ENCODE measurements around the gene SMARCC2.
A peak's percentile ranks its signal among the peaks of the same experiment; 100 is the strongest.

SMARCC2 gene

DNA sequence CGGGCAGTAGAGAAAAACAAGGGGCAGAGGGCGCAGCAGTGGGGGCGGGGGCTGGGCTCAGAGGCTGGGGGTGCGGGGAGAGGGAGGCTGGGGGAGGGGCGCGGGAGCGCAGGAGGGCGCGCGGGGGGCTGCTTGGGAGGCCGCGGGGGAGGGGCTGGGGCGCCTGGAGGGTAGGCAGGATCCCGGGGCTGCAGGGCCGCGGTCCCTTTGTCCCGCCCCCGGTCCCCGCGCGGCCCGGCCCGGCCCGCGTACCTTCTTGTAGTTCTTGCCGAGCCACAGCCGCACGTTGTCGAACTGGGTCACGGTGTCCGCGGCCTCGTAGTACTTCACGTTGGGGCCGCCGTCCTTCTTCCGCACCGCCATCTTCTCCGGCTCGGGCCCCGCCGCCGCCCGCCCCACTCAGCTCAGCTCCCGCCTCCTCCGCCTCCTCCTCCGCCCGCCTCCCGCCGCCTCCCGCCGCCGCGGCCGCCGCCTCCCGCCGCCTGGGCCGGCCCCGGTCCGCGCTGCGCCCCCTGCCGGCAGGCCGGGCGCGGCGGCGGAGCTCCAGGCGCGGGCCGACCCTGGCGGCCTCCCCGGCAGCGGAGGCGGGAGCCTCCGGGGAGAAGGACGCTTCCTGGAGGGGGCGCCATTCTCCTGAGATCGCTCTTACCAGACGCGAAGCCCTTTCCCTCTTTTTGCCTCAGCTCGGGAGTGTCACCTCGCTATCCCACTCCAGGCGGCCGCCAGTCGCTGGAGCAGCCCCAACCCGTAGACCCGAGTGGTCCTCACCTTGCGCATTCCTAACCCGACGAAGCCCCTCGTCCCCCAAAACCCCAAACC lies at the start of gene SMARCC2:
SMARCC2 (minus strand) TSS at position 385 of the 819 bp plus-strand sequence; CDS start at position 363, 22 bp downstream.
- peak; percentile 64 to 67 for DNase-seq (ENCODE audit: low read depth in 2 of 2)

DNA sequence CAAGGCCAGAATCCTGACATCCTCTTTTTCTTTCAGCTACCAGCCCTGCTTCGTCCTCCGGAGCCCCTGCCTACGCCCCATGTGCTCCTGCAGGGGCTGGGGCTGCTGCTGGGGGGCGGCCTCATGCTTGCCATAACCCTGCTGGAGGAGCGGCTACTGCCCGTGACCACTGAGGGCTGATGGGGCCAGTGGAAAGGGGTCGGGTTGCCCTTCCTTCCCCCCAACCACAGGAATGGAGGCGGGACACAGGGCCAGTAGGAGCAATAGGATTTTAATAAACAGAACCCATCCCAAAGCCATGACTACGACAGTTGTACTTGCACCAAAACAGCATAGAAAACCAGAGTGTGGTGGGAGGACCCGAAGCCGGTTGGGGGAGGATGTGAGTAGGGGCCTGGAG lies 48.3 kb upstream of the SMARCC2 start:
- no peak for DNase-seq (ENCODE audit: low read depth in 2 of 2)

DNA sequence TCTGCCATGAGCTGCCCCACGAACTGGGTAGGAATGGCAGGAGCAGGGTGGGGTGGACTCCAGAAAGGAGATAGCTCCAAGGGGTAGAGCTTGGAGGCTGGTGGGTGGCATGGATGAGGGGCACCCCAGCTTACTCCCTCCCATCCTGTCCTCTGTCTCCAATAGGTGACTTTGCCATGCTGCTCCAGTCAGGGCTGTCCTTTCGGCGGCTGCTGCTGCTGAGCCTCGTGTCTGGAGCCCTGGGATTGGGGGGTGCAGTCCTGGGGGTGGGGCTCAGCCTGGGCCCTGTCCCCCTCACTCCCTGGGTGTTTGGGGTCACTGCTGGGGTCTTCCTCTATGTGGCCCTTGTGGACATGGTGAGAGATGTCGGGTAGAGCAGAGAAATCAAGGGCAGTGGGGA lies 47.7 kb upstream of the SMARCC2 start:
- DNase-seq (ENCODE audit: low read depth in 2 of 2) = no peak

DNA sequence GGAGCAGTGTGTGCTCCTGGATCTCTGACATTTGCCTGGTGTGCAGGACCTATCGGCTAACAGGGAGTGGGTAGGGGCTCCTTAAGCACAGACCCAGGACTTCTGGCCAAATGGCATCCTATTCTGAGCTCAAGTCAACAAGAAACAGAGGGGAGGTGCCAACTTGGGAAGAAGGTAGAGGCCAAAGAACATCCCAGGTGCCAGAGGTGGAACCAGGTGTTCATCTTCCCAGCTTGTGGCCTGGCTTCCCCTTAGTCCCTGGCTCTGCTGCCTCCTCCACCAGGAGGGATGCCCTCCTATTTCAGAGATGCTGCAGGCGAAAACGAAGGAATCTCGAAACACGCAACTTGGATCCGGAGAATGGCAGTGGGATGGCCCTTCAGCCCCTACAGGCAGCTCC lies 46.8 kb upstream of the SMARCC2 start:
- DNase-seq (ENCODE audit: low read depth in 2 of 2) = no peak

DNA sequence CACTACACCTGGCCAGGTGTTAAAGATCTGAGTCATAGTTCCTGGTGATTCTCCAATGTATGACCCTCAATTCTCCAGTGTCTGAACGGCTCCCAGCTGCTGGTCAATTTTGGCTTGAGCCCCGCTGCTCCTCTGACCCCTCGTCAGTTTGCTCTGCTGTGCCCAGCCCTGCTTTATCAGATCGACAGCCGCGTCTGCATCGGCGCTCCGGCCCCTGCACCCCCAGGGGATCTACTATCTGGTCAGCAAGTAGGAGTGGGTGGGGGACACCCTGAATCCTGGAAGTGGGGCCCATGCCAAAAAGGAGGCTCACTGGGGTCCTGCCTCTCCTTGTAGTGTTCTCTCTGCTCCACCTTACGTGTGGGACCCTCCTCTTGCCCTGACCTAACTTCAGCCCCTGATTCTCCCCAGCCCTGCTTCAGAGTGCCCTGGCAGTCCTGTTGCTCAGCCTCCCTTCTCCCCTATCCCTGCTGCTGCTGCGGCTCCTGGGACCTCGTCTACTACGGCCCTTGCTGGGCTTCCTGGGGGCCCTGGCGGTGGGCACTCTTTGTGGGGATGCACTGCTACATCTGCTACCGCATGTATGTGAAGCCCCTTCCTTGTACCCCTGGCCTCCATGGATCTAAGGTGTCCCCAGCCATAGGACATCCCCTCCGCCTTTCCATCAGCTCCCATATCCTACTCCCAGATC lies 45.6 kb upstream of the SMARCC2 start:
- DNase-seq (ENCODE audit: low read depth in 2 of 2) = no peak

DNA sequence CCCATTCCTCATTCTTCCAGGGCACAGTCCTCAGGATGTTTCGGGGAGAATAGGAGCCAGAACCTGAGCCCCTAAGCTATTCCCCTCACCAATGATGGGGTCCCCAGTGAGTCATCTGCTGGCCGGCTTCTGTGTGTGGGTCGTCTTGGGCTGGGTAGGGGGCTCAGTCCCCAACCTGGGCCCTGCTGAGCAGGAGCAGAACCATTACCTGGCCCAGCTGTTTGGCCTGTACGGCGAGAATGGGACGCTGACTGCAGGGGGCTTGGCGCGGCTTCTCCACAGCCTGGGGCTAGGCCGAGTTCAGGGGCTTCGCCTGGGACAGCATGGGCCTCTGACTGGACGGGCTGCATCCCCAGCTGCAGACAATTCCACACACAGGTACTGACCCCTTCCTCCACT lies 41.9 kb upstream of the SMARCC2 start:
- no peak for DNase-seq (ENCODE audit: low read depth in 2 of 2)

DNA sequence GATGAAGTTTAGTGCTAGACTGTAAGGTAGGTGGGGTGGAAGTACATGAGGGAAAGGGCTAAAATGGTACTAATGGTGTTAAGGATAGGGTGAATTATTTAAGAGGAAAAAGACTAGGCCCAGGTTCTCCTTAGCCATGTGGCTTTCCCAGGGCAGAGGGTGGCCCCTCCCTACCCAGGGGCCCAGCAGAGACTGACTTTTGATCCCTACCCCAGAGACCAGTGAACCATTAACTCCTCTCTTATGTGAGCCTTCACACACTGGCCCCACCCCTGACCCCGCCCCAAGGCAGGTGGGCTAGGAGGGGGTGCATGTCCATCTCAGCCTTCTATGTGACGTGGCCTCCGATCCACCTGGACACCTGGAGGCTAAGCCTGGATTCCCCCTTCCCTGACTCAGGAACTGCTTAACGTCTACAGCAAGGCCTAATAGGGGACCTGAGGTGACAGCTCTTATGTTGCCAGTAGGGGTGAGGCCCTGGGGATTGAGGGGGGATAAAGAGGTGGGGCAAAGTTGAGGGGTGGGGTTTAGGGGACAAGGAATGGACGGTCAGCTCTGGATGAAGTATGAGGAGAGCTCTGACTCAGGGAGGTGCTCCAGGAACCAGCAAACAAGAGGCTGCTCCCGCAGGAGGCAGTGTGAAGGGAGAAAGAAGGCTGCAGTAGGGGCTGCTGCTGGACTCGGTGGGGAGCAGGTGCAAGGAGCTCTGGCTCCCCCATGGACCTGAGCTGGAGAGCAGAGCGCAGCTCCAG lies 41.3 kb upstream of the SMARCC2 start:
- no peak for DNase-seq (ENCODE audit: low read depth in 2 of 2)

DNA sequence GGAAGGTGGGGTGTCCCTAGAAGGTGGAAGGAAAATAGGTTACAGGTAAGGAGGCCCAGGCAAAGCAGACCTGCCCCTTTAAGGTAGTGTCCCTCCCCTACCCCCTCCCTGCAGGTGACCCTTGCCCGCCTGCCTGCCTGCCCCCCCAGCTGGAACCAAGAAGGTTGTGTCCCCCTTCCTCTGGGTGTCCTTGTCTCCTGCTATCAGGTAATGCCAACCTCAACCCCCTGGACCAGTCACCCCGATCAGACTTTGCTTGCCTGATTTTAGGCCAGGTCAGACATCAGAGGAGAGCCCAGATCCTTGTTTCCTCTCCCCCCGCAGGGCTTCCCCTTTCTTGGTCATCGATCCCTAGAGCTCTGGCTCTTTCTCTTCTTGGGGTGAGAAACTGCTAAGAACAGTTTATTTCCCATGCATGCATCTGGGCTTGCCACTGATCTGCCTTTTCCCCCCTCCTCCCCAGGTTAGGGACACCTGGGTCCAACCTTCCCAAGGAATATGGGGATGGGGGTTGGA lies 40.7 kb upstream of the SMARCC2 start, which contains the start of gene SLC39A5:
SLC39A5 (plus strand) TSS at position 136 of the 516 bp plus-strand sequence. CDS start 1,224 bp downstream, outside the sequence.
- DNase-seq (ENCODE audit: low read depth in 2 of 2) = no peak

DNA sequence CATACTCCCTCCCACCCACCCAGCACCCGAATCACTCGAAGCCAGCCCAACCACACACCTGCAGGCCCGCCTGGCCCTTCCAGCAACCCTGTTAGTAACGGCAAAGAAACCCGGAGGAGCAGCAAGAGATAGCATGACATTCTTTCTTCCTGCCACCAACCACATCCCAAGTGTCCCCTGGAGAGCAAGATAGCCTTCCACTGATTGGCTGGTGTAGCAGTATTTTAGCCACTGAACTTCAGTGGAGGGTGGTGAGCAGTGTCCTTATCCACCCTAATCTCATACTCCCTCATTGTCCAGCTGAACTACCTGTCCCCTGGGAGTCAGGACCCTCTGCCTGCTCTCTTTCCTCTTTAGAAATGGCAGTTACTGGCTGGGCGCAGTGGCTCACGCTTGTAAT lies 39.8 kb upstream of the SMARCC2 start:
- no peak for DNase-seq (ENCODE audit: low read depth in 2 of 2)

DNA sequence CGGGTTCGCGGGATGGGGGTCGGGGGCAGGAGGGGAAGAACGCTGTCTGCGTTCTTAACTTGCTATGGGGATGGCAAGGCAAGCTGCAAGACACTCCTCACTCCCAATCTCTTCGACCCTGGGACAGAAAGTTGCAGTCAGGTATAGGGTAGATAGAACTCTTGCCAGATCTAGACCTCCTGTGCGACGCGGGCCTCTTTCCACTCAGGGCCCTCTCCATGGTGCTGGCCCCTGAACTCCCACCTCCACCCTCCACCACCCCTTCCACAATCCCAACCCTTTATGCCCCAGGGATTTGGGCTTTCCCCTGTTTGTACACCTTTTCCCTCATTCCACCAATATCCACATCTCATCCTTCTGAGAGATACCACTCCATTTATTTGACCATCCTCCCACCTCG lies 35.7 kb upstream of the SMARCC2 start:
- no peak for DNase-seq (ENCODE audit: low read depth in 2 of 2)

DNA sequence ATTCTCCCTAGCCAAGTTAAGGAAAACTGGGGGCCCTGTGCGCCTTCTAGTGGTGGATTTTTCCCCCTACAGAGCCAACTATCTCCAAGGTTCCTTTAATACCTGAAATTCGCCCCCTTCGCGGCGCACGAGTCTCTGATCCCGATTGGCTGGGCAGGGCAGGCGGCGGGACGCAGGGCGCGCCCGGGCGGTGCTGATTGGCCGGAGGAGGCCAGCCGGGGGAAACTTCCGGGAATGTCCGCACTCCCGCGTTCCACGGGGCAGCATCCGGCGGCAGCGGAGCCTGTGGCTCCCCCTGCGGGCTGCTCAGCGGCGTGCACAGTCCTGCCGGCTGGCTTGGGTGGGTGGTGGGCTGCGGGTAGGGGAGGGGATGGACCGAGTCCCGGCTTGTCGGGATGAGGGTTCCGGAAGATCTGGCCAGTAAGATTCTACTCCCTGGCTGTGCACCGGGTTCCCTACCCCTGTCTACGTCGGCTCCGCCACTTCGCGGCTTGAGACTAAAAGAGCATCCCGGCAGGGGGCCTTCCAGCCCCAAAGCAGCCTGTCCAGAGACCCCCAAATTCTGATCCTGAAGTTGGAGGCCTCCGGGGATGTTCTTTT lies 34.9 kb upstream of the SMARCC2 start, which contains the start of gene NABP2:
NABP2 (plus strand) TSS at position 241 of the 600 bp plus-strand sequence. CDS start 515 bp downstream, outside the sequence.
- peak; percentile 97 for DNase-seq (ENCODE audit: low read depth in 2 of 2)

DNA sequence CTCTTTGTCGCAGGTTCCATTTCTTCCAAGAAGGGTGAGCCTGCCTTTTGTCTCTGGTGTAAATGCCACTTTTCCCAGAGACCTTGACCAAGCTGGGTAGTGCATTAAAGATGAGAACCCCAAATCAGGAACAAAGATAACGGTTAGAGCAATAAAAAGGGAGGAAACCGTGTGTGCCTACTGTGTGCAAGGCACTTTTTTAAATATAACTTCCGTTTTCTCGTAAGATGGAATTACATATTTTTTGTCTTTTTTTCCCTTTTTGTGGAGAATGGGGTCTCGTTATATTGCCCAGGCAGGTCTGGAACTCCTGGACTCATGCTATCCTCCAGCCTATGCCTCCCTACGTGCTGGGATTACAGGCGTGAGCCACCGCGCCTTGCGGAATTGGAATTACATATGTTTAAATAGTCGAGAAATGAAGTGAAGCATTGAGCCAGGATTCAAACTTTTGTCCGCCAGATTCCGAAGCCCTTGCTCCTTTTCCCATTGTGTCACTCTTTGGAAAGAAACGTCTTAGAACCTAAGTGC lies 34.4 kb upstream of the SMARCC2 start:
- DNase-seq (ENCODE audit: low read depth in 2 of 2) = no peak

DNA sequence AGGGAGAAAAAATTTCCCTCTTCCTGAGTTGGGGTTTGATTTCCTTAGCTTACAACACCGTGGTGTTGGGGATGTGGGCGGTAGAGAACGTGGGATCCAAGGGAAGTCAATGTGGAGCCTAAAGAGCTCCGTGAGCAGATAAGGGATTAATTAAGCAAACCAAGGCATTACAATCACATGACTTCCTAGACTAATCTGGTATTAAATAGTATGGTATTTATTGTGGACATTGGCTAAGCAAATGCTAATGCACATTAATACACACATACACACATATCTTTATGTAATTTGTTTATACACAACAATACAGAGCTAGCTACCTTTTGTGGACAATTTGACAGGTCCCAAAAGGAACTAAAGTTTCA lies 33.2 kb upstream of the SMARCC2 start:
- DNase-seq (ENCODE audit: low read depth in 2 of 2) = no peak

DNA sequence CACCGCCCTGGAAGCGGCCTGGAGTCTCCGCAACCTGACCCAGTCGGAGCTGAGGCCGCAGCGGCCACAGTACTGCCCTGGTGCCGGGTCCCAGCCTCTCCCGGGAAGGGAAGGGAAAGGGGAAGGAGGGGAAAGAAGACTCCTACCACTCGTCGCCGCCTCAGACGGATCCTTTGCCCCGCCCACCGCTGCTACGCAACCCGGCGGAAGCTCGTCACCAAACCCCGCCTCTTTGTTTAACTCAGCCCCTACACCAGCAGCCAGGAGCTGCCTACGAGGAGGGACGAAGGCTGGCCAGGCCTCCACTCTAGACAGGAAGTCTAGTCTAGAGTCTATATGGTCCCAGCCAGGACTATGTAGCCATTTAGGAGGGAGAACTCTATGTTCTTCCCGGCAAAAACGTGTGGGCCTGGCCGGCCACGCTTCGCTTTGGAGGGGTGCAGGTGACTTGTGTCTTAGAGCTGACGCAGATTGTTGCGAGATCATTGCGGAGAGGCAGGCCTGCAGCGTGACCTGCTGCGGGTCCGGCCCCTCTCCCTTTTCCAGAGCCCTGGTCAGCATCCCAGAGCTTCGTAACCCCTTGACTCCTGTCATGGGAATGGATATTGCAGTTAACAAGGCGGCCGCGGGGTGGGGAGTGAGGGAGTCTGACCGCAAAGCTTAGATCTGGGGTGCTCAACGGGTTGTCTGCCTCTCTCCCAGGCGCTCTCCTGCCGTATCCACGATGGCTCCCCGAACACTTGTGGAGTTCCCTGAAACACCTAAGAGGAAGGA lies 32.7 kb upstream of the SMARCC2 start, which contains the start of gene RNF41:
RNF41 (minus strand) TSS at position 166 of the 774 bp plus-strand sequence. CDS start 7,875 bp downstream, outside the sequence.
- peak; percentile 92 to 93 for DNase-seq (ENCODE audit: low read depth in 2 of 2)

DNA sequence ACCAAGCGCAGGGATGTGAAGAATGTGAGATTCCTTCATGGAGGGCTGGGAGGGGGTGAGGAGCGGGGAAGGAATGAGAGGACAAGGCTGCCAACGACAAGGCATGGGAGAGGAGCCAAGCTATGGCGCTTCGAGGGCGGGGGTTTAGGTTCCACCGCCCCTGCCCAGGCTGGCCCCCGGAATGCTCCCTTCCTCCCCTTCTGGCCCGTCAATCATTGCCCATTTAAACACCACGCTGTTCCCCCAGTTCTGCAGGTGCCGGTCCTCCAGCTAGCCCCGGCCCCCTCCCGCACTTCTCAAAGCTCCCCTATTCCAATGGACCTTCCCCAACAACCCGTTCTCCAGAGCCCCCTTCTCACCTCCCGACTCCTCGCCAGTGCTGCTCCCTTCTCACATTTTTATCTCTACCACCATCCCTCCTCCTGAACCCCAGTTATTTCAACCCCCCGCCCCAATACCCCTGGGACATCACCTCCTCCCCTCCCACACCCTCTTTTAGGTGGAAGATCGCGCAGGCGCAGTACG lies 32.0 kb upstream of the SMARCC2 start:
- DNase-seq (ENCODE audit: low read depth in 2 of 2) = peak; percentile 62 to 63

DNA sequence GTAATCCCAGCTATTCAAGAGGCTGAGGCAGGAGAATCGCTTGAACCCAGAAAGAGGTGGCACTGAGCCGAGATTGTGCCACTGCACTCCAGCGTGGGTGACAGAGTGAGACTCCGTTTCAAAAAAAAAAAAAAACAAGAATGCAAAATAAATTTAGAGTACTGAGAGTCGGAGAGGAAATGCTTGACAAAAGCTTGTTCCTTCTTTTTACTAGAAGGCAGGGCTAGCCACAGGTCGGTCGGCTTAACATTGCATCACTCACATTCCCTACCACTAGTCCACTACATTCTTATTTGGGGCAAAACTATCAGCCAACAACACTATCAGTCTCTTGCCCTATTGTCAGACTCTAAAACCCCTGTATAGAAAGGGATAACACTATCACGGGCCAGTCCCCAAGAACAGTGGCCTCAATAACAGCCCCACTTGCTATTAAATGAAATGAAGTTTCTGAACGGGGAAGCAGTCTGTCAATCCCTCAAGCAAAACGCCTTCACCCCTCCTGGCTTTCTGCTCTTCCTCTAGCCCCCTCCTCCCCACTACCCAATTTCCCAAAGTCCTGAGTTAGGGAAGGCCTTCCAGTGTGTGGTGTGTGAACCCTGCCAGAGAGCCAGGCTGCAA lies 31.4 kb upstream of the SMARCC2 start:
- DNase-seq (ENCODE audit: low read depth in 2 of 2) = peak in 1 of 2 experiments; percentile 20

DNA sequence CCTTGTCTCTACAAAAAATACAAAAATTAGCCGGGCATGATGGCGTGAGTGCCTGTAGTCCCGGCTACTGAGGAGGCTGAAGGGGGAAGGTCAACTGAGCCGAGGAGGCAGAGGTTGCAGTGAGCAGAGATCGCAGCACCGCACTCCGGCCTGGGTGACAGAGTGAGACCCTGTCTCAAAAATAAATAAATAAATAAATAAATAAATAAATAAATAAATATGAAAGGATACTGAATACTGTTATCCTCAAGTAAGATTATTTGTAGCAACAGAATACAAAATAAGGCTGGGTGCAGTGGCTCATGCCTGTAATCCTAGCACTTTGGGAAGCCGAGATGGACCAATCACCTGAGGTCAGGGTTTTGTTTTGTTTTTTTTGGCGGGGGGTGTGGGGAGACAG lies 30.6 kb upstream of the SMARCC2 start:
- DNase-seq (ENCODE audit: low read depth in 2 of 2) = no peak

DNA sequence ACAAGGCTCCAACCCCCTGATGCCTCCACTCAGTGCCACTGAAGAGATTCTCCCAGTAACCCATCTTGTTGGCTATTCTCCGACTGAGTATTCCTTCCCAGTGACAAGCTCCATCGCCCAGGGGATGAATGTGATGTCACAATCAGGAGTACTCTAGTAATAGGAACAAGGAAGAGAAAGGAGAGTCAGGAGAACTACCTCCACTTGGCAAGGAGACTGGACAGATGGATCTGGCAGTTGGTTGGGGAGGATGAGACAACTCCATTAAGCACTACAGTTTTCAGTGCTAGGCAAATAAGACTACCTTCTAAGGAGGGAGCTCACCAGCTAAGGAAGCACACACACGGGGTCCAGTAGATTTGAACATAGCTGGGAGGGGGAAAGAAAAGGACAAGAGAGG lies 27.2 kb upstream of the SMARCC2 start:
- no peak for DNase-seq (ENCODE audit: low read depth in 2 of 2)

DNA sequence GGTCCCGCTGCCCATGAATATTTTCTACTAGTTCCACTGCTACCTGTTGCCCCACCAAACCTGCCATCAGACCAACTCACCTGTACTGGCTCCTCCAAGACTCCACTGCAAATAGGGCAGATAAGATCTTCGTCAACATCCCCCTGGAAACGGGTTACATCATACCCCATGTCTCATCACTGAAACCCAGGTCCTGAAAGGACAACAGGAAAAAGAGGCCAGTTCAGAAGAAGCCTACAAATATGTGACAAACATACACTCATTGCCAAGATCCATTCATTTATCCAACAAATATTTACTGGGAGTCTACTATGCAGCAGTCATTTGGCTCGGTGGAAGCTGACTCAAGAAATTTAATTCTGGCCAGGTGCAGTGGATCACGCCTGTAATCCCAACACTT lies 24.6 kb upstream of the SMARCC2 start:
- DNase-seq (ENCODE audit: low read depth in 2 of 2) = no peak

DNA sequence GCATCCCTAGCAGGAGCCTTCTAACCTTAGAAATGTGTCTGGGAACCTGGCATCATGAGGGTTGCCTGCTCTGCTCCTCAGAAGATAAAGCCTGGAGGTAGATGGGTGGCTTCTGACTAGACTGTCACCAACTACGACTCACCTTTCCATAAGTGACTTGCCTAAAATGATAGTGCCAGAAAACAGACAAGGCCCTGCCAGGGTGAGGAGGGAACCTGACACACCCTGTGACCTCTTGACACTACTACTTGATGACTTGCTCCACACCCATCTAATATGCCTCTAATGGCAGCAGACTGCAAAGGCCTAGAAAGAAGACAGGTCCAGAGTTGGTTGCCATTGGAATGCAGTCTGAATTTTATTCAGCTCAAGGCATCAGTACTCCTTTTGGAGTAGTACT lies 23.1 kb upstream of the SMARCC2 start:
- DNase-seq (ENCODE audit: low read depth in 2 of 2) = no peak
